ENCODE data around the gene CLN5.

The CLN5 gene

DNA sequence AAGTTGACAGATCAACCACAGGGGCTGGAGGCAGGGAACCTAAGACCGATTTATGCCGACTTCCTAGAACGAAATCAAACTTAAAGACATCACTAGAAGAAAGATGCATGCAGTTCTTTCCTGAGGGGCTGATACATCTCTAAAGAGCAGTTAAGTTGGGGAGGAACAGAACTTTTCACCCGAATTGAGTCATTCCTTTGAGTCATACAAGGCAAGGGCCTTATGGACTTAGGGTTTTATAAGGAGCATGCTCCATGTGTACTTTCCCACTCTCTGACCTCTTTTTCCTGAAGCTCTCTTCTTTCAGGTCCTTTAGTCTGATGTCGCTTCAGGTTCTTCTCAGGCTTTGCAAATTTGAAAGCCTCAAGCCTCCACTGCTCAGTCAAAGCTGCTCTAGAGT is 43.0 kb downstream of the CLN5 start:
- TF ChIP-seq, protein P1, sequence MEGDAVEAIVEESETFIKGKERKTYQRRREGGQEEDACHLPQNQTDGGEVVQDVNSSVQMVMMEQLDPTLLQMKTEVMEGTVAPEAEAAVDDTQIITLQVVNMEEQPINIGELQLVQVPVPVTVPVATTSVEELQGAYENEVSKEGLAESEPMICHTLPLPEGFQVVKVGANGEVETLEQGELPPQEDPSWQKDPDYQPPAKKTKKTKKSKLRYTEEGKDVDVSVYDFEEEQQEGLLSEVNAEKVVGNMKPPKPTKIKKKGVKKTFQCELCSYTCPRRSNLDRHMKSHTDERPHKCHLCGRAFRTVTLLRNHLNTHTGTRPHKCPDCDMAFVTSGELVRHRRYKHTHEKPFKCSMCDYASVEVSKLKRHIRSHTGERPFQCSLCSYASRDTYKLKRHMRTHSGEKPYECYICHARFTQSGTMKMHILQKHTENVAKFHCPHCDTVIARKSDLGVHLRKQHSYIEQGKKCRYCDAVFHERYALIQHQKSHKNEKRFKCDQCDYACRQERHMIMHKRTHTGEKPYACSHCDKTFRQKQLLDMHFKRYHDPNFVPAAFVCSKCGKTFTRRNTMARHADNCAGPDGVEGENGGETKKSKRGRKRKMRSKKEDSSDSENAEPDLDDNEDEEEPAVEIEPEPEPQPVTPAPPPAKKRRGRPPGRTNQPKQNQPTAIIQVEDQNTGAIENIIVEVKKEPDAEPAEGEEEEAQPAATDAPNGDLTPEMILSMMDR (IDR thresholded peaks at IDR 0.05; ENCODE audit: low read depth, low read length) = no peak
- no peak for DNase-seq (ENCODE audit: extremely low read depth, low read depth)

DNA sequence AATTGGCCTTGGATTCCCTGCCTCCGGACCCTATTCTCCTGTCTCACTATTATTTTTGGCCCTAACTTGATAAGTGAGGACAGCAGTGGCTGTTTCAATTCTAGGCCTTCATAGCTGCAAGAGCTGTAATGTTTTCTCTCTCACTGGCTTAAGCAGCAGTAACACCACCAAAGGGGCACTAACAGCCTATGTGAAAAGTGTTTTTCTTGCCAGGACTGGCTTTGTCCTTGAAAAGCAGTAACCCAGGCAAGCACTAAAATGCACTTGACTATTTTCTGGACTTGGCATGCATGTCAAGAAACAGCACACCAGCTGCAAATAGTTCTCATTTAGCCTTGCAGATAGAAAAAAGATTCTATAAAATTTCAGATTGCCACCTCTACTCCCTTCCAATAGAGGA is 44.4 kb downstream of the CLN5 start:
- no peak for DNase-seq (ENCODE audit: extremely low read depth, low read depth)
- TF ChIP-seq, protein P1 (IDR thresholded peaks at IDR 0.05; ENCODE audit: low read depth, low read length) = no peak

DNA sequence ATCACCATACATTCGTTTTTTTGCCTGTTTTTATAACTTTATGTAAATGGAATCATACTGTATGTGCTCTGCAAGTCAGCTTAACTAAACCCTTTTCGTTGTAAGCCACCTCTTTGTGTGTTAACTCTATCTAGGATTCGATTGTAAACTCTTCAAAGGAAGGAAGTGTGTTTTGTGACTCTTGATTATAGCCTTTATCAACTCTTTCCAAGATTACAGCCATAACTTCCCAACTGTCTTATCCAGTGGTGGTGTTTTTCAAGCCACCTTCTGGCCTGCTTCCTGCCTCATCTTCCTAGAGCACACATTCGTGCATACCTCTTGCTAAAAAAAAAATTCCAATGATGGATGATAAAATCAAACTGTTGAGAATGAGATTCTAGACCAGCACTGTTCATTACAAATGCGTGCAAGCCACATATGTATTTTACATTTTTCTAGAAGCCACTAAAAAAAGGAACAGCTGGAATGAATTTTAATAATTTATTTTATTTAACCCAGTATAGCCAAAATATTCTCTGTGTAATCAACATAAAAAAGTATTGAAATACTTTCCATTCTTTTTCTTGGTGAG is 47.1 kb downstream of the CLN5 start:
- DNase-seq (ENCODE audit: extremely low read depth, low read depth) = no peak
- TF ChIP-seq, protein P1 (IDR thresholded peaks at IDR 0.05; ENCODE audit: low read depth, low read length) = no peak

DNA sequence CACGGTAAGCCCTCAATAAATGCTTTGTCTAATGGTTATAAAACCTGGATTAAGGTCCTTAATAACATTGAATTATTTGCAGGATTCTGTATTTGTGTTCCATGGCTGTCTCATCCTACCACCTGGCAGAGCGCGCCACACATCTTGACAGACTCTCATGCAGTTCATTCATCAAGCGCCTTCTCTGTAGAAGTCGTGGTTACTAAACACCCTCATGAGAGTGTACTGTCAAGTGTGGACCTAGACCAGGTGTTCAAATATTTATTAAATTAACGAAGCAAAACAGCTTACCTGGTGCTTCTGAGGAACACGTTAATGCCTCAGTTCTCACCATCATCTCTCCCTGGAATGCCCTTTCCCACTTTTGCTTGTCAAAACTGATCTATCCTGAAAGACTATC is 48.2 kb downstream of the CLN5 start:
- no peak for DNase-seq (ENCODE audit: extremely low read depth, low read depth)
- TF ChIP-seq, protein P1 (IDR thresholded peaks at IDR 0.05; ENCODE audit: low read depth, low read length) = no peak

DNA sequence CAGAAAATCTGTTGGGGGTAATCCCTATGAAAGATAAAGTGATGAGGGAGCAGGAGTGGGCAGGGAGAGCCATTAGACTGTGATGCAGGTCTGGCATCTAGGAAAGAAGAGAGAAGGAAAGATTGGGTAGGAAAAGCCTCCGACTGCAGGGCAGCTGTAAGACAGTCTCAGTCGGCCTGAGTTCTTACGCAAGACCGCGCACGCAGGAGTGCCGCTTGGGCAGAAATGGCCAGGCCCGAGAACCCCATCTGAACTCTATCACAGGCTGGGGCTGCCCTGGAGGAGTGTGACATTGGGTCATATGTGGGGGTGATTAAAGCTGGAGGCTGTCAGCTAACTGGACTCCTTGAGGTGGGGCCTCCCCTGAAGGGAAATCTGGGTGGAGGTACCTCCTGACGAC is 49.0 kb downstream of the CLN5 start:
- TF ChIP-seq, protein P1 (IDR thresholded peaks at IDR 0.05; ENCODE audit: low read depth, low read length) = no peak
- no peak for DNase-seq (ENCODE audit: extremely low read depth, low read depth)

DNA sequence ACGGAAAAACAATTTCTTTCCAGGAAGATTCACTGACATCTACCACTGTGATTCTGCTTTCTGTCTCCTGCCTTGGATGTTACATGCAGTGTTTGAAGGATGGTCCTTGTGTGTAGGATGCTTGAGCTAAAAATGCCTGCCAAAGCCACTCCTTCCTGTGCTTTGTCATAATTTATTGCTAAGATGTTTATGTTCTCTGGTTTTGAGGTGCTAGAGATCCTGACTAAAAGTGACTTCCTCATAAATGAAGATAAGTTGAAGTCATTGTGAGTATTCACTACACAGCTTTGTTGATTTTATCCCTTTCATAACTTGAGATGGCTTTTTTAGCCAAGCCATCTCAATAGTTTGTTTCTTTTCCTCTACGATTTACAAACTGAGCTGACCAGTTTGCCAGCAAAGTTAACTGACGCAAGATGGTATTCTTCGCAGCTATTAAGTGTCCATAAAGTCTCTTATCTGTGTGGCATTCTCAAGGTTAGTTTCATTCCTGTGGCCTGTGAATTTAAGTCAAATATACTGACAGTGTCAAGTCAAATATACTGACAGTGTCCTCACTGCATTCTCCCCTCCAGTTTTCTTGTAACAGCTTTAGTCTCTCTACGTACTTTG is 50.8 kb downstream of the CLN5 start:
- TF ChIP-seq, protein P1 (IDR thresholded peaks at IDR 0.05; ENCODE audit: low read depth, low read length) = no peak

DNA sequence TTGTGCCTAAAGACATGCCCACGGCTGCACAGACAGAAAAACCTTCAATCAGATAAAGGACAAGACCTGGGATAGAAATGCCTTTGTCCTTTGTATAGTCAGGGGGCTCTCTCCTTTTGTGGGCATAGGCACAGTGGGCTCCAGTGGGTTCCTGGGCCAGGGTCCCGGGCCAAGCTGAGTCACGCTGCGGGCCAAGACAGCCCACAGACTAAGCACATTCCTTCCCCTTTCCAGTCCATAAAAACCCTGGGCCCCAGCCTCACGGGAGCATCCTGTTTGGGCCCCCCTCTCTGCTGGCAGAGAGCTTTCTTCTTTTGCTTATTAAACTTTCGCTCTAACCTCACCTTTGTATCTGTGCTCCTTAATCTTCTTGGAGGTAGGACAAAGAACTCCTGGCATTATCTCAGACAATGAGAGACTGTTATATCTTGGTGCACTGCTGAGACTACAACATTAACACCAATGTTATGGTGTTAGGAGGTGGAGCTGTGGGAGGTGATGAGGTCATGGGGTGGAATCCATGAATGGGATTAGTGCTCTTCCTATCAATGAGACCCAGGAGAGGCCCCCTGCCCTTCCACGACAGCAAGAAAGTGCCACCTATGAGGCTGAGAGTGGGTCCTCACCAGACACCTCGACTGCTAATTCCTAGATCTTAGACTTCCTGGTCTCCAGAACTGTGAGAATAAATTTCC is 55.9 kb downstream of the CLN5 start:
- TF ChIP-seq, protein P1 (IDR thresholded peaks at IDR 0.05; ENCODE audit: low read depth, low read length) = no peak
- no peak for DNase-seq (ENCODE audit: extremely low read depth, low read depth)

More for the DNA sequence above, 50.8 kb downstream of the CLN5 start:
- DNase-seq (ENCODE audit: extremely low read depth, low read depth) = no peak

All from AG09319 (cell line).